Stimulated activated CD4-positive, alpha-beta T cell treated with anti-CD3 and anti-CD28 coated beads, Interleukin-4, amount 100 ng/mL, for 24 hours (primary cell): Measurements from ENCODE around the gene TREM2.
"Not testable (repeated sequence)": the region's sequence is repeated elsewhere in the genome, so short reads cannot be mapped to it uniquely, and the experiment has no call there.

Experiments
- DNase-seq: peaks from one replicate; pipeline ENCODE4 v3.0.0-alpha.2; 2020

Gene TREM2

DNA sequence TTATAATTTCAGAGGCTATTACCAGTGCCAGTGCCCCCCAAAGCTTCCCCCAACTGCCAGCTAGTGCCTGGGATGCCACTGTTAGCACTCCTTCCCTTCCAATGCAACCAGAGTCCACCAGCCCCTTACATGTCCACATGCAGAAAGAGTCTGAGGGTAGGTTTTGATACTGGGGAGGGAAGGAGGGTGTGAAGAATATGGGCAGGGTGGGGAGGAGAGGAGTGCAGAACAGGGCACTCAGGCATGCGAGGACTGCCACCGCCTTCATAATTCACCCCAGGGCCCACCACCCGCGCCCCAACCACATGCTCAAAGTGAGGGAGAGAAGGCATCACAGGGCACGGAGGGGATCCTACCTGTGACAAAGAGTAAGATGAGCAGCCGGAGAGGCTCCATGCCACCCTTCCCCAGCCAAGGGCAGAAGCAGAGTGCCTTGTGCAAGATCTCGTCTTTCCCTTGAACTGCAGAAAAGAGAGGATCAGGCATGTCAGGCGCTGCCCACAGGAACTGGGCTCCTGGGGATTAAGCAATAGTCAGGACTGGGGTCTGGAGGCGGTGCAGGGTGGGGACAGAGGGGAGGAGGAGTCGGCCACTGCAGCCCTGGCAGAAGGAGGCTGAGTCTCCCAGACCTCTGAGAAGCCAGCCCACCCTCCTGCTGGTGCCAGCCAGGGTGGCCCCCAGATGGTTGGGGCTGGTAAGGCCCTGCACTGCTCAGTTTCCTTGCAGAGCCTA is at the start of gene TREM2:
Gene TREM2 (minus strand): TSS at position 430 of the 732 bp plus-strand sequence. CDS start 34 bp downstream, at position 396.
- DNase-seq = no peak

DNA sequence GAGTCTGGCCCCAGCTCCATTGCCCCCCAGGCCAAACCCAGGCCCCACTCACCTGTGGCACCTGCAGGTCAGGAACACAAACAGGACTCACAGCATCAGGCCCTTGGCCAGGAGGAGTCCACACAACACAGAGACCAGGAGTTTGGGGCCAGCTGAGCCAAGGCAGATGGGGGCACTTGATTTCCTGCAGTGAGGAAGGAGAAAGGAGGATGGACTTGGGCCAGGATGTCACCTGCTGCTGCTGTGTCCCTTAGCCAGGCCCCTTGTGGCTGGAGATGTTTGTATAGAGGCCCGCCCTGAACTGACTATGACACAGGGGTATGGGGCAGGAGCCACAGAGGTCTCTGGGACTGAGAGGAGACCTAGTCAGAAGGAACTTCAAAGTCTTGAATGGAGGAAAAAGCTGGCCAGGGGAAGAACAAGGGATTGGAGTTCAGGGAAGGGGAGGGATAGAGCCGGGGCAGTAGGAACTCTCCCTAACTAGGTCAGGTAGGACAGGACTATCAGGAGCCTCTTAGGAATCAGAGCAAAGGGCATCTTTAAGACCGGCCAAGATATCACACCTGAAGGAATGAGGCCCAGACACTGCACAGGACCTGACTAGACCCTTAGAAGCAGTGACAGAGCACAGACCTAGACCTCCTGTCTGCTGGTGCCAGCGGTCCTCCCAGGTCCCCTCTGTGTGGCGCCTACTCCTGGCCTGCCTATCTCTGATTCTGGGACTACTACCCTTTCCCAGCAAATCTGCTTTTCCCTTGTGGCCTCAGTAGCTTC is 46.8 kb upstream of the TREM2 start:
- DNase-seq = no peak

DNA sequence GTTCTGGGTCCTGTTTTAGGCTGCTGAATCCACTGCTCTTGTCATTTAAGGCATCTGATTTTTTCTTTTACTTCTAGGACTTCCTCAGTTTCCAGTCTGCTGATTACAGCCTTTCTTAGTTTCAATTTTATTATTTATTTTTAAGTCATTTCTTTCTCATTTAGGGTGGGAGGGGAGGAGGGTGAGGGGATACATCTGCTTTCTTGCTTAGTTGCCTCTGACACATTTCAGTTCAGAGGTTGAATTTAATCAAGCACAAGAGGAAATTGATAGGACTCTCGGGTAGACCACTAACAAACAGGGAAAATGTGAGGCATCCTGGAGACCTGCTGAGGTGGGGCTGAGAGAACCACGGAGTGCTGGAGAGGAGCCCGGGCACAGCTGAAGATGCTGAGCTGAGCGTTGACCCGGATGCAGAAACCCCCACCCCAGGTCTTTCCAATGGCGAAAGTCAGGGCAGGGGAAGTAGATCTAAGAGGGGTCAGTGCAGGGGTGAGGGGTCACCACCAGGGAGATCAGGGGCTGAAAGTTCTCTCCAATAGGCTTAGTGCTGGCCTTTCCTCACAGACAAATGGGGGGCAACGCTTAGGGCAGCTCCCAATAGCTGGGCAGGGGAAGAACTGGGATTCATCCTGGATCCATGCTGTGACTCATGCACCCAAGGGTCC is 45.7 kb upstream of the TREM2 start:
- DNase-seq = no peak

DNA sequence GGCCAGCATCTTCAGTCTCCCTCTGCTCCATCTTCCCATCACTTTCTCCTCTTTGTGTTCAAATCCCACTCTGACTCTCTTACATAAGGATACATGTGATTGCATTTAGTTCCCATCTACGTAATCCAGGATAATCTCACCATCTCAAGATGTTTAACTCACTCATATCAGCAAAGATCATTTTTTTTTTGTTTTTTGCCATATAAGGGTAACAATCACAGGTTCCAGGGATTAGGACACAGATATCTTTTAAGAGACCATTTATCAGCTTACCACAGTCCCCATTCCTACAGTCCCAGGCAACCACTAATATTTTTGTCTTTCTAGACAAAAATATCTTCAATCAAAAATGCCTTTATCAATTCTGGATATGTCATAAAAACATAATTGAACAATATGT is 41.2 kb upstream of the TREM2 start:
- no peak for DNase-seq

DNA sequence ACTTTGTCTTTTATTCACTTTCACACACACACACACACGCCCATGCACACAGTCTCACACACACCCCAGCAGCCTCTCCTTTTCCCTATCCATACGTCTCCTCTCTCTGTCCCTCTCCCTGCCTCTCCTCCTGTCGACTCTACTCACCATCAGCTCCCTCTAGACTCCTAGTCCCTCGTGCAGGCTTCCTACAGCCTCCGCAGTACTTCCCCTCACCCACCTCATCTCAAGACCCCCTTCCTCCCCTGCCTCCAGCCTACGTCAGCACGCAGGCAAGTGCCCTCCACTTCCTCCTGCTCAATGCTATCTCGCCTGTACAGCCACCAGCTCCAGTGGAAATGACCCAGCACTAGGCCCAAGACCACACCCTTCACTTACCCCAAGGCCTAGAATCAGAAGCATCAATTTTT is 38.9 kb upstream of the TREM2 start:
- no peak for DNase-seq

DNA sequence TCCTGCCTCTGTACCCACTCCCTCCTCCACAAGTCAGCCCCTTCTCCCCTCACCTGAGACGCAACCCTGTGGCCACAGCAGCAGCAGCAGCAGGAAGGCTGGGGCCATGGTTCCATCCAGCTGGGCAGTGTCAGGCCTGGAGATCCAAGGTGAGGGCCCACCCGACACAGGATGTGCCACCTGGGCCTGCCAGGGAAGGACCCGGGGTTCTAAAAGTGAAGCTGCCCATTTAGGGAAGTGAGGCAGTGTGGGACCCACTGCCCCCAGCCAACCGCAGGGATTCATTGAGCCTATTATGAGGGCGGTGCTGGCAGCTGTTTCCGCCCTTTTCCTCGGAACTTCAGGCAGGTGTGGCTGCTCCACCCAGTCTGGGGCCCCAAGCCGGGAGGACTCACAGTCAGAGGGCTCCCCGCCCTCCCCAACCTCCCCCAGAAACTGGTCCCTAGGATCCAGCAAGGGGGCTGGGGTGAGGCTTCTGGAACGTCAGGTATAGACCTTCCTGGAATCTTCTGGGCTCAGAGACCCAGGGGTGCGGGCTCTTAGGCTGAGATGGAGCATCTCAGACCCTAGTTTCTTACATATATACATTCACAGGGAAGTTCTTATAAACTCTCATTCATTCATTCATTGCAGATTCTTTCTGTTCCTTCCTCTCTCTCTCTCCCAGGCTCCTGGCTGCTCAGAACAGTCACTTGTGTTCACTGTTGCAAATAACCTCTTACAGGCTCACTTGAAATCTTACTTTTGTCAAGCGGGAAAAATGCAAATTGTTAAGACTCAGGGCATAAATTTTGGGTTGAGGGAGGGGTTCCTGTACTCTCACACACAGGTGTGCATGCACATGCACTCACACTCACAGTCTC is 38.2 kb upstream of the TREM2 start, which contains the start of gene TREML2:
Gene TREML2 (minus strand): TSS at position 249 of the 863 bp plus-strand sequence. CDS start 141 bp downstream, at position 108.
- DNase-seq = peak; percentile 25

DNA sequence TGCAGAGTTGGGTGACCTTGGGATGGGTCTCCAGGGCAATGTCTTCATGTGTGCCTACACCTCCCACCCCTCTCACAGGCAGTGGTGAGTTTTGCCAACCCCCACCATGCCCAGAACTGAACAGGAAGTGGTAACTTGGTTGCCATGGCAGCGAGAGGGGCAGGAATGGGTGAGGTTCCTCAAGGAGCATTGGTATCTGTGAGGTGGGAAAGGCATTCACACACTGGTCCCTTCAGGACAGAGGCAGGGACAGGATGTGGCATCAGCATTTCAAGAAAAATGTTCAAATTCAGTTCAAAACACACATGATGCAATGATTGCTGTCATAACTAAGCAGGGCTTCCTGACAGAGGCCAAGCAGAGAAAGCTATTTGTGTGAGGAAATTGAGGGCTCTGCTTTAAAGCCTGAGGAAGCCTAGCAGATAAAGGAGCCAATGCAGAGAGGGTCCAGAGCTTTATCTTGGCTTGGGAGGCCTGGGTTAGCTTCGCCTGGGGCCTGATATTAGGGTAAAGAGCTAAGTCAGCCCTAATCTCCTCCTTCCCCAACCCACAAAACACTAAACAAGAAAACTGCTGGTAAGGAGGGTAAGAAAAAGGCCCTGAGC is 37.5 kb upstream of the TREM2 start:
- DNase-seq = peak; percentile 53

DNA sequence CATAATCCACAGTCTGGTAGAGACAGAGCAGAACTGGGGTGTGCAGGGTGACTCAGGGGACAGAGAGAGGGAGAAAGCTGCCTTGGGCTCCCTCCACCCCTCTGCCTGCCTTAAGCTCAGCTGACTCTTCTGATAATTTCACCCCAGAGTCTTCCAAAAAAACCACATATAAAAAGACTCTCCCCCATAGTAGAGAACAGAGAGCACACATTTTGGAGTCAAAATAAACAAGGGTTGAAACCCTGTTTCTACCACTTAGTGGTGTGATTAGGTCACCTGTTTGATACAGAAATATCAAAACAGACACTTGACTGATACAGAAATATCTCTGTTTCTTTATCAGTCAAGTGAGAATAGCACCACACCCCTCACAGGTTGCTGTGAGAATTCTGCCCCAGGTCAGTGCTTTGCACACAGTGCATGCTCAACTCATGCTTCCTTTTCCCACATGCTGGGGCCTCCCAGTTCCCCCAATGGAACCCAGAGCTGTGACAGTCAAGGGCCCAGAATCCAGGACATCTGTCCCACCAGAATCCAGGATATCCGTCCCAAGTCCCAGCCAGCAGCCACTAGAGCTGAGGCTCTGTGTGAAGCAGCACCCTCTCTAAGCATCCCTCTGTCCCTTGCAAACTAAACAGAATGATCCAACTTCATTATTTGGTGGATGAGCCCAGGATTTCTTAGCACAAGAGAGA is 36.8 kb upstream of the TREM2 start:
- peak; percentile 40 for DNase-seq

DNA sequence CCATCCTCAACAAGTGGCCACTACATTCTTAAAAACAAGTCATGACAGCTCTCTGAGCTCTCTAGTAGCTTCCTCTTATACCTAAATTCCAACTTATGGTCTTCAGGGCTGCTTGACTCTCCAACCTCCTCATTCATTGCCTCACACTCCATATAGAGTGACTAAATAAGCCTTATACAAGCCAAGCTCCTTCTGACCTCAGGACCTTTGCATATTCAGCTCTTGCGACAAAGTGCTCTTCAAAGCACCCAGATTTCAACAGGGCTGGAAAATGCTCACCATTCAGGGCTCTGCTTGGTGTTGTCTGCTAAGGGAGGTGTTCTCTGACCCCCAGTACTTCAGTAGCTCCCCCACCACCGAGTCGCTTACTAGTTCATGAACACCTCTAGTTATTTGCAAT is 34.3 kb upstream of the TREM2 start:
- DNase-seq = no peak

DNA sequence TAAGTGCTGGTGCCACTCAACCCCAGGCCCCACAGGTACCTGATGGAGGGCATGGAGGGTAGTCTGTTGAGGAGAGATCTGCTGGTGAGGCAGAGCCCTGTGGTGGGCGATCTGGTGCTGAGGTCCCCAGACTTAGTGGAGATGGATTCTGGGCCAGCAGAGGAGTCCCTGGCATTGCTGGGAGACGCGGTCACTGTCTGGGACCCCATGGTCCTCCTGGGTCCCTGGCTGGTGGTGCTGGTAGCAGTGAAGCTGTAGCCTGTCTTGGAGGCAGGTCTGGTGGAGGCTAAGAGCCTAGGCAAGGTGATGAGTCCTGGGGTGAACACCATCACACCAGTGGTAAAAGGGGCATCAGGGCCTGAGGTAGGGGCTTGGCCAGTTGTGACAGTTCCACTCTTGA is 31.5 kb upstream of the TREM2 start:
- DNase-seq = no peak

DNA sequence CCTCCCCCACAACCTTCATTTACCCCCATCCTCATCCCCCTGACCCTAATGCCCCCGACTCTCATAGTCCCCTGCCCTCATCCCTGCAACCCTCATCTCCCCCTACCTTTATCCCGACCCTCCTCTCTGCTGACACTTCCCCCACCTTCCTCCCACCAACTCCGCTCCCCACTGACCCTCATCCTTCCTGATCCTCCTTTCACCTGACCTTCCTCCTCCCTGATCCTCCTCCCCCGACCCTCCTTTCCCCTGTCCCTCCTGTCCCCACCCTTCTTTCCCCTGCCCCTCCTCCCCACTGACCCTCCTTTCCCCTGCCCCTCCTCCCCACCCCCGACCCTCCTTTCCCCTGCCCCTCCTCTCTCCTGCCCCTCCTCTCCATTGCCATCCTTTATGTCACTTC is 31.0 kb upstream of the TREM2 start:
- DNase-seq = no peak

DNA sequence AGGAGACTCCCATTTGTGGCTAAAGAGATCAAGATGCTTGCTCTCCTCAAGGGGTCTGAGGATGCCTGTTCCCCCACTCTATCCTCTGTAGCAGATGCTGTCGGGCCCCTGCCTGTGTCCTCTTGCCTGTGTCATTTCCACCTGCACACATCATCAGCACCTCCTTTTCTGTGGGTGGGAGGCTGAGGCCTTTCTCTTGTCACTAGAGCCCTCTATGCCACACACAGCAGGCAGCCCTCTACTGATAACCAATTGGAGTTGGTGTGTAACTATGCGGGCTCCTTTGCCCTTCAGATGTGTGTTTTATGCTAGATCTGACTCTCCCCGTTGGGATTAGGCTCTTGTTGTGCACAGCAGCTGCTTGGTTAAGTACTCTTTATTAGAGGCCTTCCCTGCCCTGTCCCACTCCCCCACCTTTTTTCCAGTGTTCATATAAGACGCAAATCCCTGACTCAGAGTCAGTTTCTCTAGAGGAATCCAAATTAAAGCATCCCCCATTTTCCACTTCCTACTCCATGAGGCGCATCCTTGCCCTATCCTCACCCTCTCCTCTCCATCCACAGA is 30.3 kb upstream of the TREM2 start:
- no peak for DNase-seq

DNA sequence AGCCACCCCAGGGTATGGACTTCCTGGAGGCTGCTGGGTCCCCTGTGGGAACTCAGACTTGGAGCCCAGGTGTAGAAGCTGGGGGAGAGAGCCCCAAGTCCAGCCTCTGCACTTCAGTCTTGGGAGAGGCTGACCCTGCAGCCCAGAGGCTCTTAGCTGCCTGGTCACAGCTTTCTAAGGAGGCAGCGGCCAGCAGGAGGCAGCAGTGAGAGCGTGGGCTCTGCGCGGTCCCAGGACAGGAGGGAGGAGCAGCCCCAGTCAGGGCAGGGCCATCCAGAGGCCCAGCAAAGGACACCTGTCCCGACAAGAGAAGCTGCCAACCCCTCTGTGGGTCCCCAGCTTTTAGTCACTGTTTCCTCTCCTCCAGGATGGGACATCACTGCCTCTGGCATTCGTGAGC is 28.7 kb upstream of the TREM2 start:
- DNase-seq = peak; percentile 30

DNA sequence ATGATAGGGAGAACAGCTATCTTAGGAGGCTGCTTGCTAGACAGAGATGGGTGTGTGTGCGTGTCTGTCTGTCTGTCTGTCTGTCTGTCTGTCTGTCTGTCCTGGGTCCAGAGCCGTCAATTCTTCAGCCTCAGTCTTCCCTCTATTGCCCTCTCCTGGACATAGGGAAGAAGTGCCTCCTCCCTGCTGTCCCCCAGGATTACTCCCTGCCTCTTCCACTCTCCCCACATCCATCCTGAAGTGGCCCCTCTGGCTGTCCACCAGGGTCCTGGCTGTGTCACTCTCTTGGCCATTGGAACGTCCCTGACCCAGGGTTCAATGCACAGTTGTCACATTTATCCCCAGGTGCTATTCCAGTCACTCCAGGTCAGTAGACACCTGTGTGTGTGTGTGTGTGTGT is 27.9 kb upstream of the TREM2 start:
- no peak for DNase-seq

DNA sequence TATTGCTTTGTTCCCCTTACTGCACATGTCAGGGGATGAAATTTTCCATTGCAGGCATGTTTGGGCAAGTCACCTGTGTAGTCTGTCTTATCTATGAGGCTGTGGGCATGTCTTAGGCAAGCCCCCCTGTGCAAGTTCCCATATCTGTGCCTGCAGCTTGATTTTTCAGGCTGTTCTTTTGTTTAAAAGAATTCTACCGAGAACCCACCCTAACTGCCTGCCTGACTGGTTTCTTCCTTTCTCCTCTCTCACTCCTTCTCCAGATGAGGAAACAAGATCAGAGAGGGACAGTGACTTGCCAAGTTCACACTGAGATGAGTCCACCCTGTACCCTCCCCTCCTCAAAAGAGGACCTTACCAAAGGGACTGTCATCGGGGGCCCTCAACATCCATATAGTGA is 27.1 kb upstream of the TREM2 start:
- no peak for DNase-seq

DNA sequence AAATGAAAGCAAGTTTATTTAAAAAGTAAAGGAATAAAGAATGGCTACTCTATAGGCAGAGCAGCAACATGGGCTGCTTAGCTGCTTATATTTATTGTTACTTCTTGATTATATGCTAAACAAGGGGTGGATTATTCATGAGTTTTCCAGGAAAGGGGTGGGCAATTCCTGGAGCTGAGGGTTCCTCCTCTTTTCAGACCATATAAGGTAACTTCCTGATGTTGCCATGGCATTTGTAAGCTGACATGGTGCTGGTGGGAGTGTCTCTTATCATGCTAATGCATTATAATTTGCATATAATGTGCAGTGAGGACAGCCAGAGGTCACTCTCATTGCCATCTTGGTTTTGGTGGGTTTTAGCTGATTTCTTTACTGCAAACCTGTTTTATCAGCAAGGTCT is 26.1 kb upstream of the TREM2 start:
- not testable (repeated sequence) for DNase-seq

DNA sequence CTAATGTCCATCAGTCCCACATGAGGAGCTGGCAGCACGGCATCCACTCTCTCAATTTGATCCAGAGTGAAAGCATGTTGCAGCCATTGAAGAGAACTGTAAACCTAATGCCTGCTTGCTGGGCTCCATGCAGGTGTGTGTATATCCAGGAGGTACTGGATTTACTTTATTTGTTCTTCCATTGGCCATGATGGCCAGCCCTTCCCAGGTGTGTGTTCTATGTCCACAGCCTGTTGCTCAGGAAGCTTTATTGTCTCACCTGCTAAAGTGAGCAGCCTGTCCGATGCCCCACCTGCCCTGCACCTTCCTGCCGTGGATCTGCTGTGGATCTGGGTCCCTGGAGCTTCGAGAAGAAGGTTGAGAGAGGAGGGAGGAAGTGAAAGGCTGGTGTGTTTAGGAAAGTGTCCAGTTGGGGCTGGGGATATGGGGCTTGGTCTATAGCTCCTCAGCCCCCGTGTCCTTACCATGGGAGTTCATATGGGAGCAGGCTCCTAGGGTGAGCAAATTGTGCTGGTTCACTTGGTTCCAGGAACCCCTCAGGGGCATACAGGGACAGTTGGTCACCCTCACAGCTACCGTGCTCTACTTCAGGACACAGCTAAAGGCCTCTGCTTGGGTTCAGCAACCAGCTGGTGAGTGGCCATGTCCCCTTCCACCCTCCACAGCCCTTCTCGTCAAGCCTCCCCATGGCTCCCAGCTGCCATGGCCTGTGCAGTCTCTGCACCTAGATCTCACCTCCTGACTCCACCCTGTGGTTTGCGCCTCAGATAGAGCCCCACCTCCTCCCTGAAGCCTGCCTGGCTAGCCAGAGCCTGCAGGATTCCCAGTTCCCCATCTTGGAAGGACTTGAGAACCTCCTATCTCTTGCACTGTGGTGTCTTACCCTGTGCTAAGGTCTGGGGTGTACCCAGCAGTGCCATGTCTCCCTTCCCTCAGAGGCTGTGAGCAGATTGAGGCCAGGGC is 25.3 kb upstream of the TREM2 start:
- DNase-seq = no peak

DNA sequence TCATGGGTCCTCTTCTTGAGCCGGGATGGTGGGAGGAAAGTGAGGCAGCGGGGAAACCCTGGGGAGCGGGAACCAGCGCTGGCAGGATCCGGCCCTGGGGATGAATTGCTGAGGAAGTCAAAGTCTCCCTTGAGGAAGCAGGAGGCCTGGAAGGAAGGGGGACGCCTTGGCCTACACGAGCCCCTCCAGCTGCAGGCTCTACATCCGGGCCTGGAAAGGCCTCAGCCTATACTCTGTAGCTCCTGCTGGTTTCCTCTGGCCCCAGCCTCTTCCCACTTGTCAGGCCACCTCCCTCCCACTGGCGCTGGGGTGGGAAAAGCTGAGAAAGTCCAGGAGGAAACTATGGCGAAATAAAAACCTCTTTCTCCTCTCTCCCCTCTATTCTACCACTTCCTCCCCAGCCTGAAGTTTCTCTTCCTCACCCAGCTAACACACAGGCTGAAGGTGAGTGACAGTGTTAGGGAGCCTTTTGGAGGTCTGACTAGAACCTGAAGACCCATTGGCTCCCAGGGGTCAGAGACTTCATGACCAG is 23.2 kb upstream of the TREM2 start:
- DNase-seq = no peak

DNA sequence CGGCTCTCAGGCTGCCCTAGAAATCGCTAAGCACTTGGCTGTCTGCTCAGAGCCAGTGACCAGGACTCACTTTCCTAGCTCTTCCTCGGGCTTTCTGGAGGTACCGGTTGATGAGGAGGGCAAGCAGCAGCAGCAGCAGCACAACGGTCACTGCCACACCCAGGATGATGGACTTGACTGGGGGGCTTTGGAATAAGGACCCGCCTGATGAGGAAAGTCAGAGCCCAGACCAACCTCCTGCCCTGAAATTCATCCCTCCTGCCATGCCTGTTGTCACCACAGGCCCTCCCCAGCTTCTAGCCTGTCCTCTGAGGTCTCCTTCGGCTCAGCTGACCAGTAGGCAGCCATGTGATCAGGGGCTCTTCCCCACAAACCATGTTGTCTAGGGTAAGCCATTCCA is 21.8 kb upstream of the TREM2 start:
- DNase-seq = no peak
